ENCODE data around the gene MYBBP1A. TPM values are rescaled to one million over a fixed set of nuclear protein-coding genes. Genes with fewer than 3 reads are reported as not detected.

The MYBBP1A gene
- total RNA-seq, 1 experiment from 2014 or later: 177 TPM

DNA sequence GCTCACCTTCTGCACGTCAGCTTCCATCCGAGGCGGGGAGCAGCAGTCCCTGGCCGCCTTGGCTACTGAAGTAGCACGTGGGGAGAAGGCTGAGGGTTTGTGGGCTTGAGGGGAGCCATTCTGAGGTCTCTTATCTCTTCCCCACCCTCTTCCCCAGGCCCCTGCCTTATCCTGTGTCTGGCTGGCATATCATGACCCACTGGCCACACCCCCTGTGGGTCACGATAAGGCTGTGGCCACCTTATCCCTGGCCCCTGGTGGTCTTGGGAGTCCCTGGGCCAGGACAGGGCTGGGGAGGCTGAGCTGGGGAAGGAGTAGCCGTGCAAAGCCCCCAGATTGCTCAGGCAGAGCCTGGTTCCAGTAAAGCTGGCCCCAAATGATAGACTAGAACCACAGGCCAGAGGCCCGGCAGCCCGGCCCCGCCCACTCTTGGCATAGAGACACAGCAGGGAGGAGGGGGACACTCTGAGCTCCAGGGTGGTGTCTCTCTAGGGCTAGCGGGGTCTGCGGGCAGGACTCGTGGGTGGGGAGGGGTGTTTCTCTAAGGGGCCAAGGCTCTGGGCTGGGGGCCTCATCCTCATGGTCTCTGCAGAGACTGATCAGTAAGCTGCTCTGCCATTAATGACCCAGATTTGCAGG lies 48.9 kb downstream of the MYBBP1A start:
- no peak for DNase-seq (ENCODE audit: low spot score)

DNA sequence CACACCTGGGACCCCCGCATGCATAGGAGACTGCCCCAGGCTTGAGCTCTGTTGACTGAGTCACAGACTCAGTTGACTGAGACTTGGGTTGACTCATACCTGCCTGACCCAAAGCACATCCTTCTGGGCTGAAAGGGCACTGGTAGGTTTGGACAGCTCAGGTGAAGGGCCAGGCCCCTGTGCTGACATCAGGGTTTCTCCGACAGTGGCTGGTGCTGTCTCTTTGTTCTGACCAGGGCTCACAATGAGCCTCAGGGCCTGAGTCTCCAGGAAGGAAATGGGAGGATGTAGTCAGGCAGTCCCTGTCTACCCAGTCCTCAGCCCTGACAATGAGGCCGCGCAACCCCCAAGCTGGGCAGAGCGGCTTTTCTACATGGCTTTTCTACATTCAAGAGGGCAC lies 50.0 kb downstream of the MYBBP1A start:
- DNase-seq (ENCODE audit: low spot score): no peak

DNA sequence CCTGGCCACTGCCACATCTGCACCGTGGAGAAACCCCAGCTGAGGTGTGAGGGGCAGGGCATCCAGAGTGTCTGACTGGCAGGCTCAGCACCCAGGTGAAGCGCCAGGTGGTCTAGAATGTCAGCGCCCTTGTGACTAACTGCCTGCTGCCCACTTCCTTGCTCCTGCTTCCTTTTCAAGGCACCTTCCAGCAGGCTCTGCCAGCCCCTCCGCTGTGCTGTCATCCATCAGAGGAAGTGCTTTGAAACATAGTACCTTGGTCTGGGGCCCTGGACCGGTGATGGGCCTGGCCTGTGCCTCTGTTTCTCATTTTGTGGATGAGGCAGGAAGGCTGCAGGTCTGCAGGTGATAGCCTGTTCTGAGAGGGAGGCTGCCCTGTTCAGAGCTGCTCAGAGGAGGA lies 51.0 kb downstream of the MYBBP1A start:
- peak; percentile 32 for DNase-seq (ENCODE audit: low spot score)

DNA sequence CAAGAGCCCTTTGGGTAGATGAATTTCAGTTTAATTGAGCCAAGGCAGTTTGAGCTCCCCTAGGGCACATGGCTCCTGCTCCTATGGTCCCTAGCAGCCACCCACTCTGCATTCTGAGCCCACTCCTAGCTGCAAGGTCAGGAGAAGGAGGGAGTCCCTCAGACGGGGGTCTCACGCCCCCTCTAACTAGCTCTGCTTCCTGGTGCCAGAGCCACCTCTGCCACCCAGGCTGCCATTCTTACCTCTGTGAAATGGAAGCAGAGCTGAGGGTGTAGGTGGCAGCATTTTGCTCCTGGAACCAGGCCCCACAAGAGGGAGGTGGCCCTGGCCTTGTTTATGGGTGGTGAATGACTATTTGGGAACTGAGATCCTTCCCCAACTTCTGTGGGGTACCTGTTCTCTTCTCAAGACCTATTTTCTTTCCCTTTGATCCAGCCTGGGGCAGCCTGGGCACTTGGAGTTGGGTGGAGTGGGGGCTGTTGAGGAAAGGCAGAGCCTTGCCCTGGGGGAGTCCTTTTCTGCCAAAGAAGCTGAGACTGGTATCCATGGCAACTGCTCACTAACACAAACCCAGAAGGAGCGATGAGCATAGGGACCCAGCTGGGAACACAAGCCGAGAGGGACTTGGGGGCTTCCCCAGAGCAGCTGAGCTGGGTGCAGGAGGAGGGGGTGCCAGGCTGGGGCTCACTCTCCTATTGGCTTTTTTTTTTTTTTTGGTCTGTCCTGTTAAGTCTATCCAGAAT lies 51.7 kb downstream of the MYBBP1A start:
- DNase-seq (ENCODE audit: low spot score): no peak

DNA sequence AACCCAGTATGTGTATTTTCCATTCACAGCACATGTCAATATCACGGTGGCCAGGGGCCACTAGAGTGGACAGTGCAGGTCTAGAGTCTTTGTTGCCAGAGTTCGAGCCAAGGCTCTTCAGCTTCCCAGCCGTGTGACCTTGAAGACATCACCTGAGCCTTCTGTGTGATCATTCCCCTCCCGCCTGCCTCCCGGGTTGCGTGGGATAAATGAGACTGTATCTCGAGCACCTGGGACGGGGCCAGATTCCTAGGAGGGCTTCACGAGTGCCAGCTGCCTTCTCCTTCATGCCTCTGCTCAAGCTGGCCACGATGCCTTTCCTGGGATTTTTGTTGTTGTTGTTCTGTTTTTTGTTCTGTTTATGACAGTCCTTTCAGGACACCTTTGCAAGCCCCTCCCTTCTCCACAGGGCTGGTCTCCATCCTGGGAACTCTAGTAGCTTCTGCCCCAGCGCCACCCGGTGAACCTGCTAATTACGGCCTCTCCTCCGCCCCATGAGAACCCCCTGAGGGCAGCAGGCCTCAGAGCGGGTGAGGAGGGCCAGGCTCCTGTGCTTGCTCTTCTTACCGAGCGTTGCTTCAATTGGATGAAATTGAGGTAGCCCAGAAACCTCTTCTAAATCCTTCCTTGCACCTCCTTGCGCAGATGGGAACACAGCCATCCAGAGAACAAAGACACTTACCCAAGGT lies 52.6 kb downstream of the MYBBP1A start:
- DNase-seq (ENCODE audit: low spot score): no peak

DNA sequence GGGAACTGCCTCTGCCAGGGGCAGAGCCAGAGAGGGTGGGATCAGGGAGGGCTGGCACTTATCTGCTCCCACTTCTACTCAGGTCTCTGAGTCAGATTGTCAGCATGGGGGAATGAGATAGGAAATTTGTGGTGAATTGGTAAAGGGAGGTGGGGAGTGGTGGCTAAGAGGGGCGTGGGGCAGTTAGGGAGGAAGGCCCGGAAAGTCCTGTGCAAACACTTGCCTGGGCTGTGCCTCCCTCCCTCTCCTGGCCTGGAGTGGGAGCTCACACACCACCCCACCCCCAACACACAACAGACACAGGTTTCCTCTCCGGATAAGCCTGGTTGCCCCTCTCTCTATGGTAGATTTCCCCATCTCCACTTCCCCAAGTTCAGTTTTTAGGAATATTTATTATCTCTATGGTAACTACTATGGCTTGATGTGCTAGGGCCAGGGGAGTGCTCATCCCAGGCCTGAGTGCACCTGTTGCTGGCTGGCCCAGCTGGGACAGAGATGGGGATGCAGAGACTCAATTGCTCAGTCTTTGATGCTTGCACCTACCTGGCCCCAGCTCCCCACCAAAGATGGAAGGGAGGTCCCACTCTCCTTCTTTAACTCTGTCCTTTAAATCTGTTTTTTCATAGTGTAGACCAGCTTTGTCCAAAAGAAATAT lies 53.8 kb downstream of the MYBBP1A start:
- no peak for DNase-seq (ENCODE audit: low spot score)

DNA sequence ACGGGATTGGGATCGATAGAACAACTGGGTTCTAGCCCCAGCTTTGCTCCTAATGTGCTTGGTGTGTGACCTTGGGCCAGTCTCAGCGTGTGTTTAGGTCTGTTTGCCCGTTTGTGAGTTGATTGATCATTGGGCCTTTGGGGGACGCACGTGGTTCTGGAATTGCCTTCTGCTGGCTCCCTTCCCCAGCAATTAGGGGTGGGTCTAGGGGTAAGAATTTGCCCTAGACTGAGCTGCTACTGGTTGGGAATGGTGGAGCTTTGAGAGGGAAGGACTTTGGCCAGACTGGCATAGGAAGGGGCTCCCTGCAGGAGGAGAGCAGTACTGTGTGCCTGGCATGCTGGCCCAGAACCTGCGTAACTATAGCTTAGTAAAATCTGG lies 55.0 kb downstream of the MYBBP1A start:
- DNase-seq (ENCODE audit: low spot score): peak; percentile 62

DNA sequence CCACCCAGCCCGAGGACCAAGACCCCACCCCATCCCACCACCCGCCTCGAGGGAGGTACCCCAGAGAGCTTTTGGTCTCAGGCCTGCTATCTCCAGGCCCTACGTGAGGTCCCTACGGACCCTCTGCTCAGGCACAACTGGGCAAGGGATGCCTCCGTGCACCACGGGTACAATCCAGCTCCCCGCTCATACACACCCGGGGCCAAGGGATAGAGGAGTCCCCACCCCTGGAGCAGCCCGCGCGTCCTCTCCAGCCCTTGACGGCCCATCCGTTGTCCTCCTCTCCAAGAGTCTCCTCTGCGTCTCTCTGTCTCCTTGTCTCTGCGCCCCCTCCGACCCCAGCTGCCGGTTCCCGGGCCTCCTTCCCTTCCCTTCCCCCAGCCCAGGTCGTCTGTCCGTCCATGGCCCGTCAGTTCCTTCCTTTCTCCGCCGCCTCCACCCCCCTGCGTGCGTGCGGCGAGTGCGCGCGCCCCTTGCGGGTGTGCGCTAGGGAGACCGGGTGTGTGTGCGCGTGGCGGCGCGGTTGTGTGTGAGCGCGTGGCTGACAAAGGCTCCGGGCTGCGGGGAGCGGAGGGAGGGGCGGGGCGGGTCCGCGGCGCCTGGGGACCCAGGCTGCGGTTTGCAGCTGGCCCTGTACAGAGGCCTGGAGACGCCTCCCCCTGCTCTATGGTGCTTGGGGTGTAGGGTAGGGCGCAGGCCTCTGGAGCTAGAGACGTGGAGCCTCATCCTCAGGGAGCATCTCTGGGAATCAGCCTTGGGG lies 55.6 kb downstream of the MYBBP1A start:
- peak; percentile 25 for DNase-seq (ENCODE audit: low spot score)

DNA sequence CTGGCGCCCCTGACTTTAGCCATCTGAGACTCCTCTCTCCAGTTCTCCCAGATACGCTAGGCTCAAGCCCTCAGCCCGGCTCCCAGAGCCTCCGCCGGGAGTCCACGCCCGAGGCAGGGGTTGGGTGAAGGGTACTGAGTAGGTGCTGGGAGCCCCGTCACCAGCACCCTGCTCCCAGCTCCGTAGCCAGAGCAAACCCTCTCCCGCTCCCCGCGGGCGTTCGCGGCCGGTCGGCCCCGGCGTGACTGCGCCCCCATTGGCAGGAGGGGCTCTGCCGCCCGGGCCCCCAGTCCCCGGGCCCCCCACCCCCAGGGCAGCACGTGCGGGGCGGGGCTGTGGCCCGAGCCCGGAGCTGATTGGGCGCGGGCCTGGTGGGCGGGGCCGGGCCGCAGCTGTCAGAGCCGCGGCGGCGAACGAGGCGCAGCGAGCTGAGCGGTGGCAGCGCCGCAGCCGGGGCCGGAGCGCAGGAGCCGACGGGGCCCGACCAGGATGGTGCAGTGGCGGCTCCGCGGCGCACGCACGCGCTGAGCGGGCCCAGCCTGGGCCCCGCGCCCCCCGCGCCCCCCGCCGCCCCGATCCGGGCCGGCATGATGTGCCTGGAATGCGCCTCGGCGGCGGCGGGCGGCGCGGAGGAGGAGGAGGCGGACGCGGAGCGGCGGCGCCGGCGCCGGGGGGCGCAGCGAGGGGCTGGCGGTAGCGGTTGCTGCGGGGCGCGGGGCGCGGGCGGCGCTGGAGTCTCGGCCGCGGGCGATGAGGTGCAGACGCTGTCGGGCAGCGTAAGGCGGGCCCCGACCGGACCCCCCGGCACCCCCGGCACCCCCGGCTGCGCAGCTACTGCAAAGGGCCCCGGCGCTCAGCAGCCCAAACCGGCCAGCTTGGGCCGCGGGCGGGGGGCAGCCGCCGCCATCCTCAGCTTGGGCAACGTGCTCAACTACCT lies 56.5 kb downstream of the MYBBP1A start, which contains the start of gene SPNS2:
SPNS2 (plus strand) TSS at position 421 of the 937 bp plus-strand sequence; CDS start at position 588, 167 bp downstream.
- DNase-seq (ENCODE audit: low spot score): peak; percentile 61

DNA sequence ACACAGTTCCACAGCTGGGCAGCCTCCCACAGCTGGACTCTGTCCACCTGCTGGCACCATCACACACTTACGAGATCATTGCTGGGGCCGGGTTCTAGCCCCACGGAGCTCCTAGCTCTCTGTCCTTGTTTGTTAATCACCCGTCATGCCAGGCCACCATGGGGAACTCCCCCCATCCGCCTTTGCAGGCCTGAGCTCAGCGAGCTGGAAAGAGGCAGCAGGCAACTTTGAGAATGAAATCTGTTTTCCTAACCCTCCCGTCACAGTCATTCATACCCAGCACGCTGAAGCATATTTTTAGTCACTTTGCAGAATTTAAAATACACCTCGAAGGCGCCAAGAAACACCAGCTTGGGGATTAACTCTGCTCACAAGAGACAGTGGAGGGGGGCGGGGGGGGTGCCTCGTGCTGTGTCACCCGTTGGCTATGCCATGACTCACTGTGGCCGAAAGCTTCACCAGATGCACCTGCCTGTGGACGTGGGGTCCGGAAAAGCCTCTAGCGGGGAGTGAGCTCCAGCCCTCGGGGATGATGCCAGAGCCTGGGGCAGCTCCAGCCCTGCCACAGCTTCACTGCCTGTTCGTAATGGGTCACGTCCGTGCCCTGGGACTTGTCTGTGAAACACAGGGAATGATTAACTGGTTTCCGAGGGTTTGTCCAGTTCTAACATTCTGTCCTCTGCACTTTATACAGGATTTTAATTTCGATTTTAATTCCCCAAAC lies 57.9 kb downstream of the MYBBP1A start:
- DNase-seq (ENCODE audit: low spot score): peak; percentile 32

DNA sequence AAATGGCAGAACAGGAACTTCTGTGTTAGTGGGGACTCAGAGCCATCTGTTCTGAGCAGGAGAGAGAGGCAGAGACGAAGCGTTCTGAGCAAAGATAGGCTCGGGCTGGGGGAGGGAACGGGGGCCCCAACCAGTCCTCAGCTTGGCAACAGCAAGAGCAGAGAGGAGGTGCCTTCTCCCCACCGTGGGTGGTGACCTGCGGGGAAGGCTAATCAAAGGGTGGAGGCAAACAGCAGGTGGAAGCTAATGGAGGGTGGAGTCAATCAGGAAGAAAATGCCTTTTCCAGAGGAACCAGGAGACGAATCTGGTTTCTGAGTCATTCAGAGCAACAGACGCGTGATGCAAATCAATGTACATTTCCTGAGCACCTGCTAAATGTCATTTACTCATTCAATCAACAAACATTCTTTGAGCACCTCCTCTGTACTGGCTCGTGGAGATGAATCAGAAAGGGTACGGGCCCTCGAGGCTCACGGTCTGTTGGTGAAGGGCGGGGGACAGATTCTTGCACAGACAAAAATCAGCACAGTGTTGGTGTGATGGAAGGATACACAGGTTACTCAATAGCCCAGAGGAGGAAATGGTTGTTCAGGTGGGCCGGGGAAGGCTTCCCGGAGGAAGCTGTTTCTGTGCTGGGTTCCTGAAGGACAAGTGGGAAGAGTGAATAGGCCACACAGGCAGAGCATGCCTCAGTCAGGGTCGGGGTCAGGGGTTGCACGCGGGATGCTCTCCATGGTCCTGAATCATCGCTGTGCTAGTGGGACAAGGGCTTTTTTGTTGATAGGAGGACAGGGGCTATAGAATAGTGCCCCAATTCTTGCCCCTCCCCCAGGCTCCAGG lies 62.2 kb downstream of the MYBBP1A start:
- peak; percentile 83 for DNase-seq (ENCODE audit: low spot score)

DNA sequence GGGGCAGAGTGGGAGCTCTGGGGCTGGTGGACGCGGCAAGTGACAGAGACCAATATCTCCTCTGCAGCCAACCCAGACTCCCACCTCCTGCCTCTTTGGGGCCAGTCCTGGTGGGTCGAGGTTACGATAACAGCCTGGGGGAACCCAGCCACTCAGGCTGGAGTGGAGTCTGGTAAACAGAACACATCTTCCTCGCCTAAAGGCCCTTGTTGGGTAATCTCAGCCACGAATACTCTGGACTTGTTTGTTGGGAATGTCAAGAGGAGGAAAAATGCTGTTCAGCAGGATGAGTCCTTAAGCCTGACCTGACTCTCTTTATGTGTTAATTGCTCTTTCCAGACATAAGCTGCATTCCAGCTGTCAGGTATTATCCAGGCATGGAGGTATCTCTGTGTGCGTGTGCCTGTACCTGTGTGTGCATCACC lies 64.5 kb downstream of the MYBBP1A start:
- DNase-seq (ENCODE audit: low spot score): no peak

DNA sequence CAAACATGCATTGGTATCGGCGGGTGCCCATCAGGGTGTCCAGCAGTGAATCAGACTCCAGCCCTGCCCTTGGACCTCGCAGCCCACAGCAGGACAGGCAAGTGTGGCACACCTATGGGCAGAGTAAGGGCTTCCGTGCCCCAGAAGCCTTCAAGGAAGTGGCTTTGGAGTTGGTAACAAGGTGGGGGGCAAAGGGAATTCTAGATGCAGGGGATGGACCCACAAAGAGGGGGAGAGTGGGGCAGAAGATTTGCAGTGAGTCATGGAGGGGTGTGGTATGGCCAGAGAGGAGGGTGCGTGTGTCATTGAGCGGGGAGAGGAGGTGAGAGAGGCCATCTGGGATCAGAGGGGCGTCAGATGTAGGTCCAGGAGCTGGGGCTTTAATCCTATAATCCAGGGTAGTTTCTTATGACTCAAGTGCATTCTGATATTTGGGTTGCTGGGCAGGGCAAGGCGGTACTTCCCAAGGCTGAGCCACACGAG lies 65.0 kb downstream of the MYBBP1A start:
- no peak for DNase-seq (ENCODE audit: low spot score)

DNA sequence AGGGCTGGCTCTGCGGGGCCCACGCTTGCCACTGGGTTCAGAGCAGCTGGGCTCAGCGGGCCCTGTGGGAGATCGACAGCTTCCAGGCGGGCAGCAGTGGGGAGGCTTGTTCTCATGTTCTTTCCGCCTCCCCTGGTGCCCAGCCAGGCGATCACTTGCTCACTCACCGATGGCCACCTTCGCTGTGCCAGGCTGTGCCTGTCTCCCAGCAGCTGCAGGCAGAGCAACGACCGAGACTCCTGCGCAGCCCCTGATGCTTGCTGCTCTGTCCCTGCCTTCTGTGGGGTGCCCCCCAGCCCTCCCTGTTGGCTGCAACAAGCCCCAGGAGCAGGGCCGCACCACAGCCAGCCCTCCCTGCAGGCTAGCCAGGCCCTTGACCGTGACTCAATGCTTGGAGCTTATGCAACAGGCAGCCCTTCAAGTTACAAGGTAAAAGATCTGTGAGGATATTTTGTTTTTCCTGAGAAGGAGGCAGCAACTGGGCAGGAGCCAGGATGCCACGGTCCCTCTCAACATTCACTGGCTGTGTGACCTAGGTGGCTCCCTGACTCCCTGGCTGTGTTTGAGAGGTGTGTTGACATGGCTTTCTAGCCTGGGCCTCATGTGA lies 66.1 kb downstream of the MYBBP1A start:
- DNase-seq (ENCODE audit: low spot score): no peak

Measured in HT-29 (cell line).